COR-L47 (cell line): ENCODE results near the gene DIPK2B.

Experiments used
- DNase-seq: peaks from one replicate; lab custom pipeline; 2025; lab: John Stamatoyannopoulos, UW

DIPK2B gene

GRCh38 chrX:45164021-45164621 is 36.6 kb downstream of the DIPK2B start:
- DNase-seq = no peak

GRCh38 chrX:45157647-45158046 is 43.0 kb downstream of the DIPK2B start:
- no peak for DNase-seq

GRCh38 chrX:45154462-45154861 is 46.2 kb downstream of the DIPK2B start:
- no peak for DNase-seq

GRCh38 chrX:45154033-45154360 is 46.7 kb downstream of the DIPK2B start:
- DNase-seq = no peak
